Keratinocyte (primary cell): ENCODE results near the gene PRR9. TPM values are rescaled to one million over a fixed set of nuclear protein-coding genes. Genes with fewer than 3 reads are reported as not detected.

Experiments
- DNase-seq: peaks from one replicate; pipeline ENCODE4 v3.0.0-alpha.2; 2011; ENCODE audit warnings: low read depth, missing footprints, low spot score
- FAIRE-seq: peaks from 2 replicates; lab custom pipeline; 2011; peaks lifted over from hg19 to GRCh38; lab: Jason Lieb, UNC
- H2AFZ ChIP-seq: 2 replicates; pipeline ENCODE4 v1.6.0; 2012; ENCODE audit warnings: low read length, control low read depth, inconsistent platforms; ENCODE audit not compliant: control insufficient read depth
- H3K27ac ChIP-seq: 2 replicates; pipeline ENCODE4 v1.5.1; 2011; ENCODE audit warnings: low read length; ENCODE audit not compliant: control insufficient read depth, insufficient read depth
- H3K27me3 ChIP-seq: 3 replicates; pipeline ENCODE4 v1.6.0; 2011; ENCODE audit warnings: low read length; ENCODE audit not compliant: control insufficient read depth, insufficient read depth; ENCODE audit errors: extremely low read depth
- H3K36me3 ChIP-seq, 2 experiments: 2 replicates in 1 of 2; 3 replicates in 1 of 2; pipeline ENCODE4 v1.5.1; 2011; ENCODE audit warnings: low read length in 2 of 2, mild to moderate bottlenecking in 1 of 2; ENCODE audit not compliant: control insufficient read depth in 2 of 2, insufficient read depth in 2 of 2; ENCODE audit errors: extremely low read depth in 1 of 2
- H3K4me1 ChIP-seq: 3 replicates; pipeline ENCODE4 v1.5.1; 2011; ENCODE audit warnings: low read length; ENCODE audit not compliant: control insufficient read depth, insufficient read depth; ENCODE audit errors: extremely low read depth
- H3K4me2 ChIP-seq: 3 replicates; pipeline ENCODE4 v1.6.0; 2011; ENCODE audit warnings: low read depth, low read length; ENCODE audit not compliant: control insufficient read depth, insufficient read depth; ENCODE audit errors: extremely low read depth
- H3K4me3 ChIP-seq, 3 experiments: fragments of 200-600 bp in 1 of 3; sonication (generic) in 1 of 3; 2 replicates in 2 of 3; 3 replicates in 1 of 3; pipeline ENCODE4 v1.5.1; 2011 to 2016; ENCODE audit warnings: low read length in 3 of 3, mild to moderate bottlenecking in 3 of 3, control low read depth in 2 of 3, inconsistent platforms in 1 of 3, low read depth in 1 of 3, mixed read lengths in 1 of 3, mixed run types in 1 of 3, moderate library complexity in 1 of 3; ENCODE audit not compliant: control insufficient read depth in 2 of 3, insufficient read depth in 2 of 3; ENCODE audit errors: extremely low read depth in 1 of 3
- H3K79me2 ChIP-seq: 2 replicates; pipeline ENCODE4 v1.6.0; 2012; ENCODE audit warnings: low read length; ENCODE audit not compliant: control insufficient read depth, insufficient read depth
- H3K9ac ChIP-seq: 3 replicates; pipeline ENCODE4 v1.6.0; 2011; ENCODE audit warnings: low read length; ENCODE audit not compliant: control insufficient read depth, insufficient read depth; ENCODE audit errors: extremely low read depth
- H3K9me1 ChIP-seq: 3 replicates; pipeline ENCODE4 v1.6.0; 2011; ENCODE audit warnings: low read length; ENCODE audit not compliant: control insufficient read depth, insufficient read depth; ENCODE audit errors: extremely low read depth
- H3K9me3 ChIP-seq: 2 replicates; pipeline ENCODE4 v1.5.1; 2012; ENCODE audit warnings: low read depth, low read length; ENCODE audit not compliant: control insufficient read depth
- H4K20me1 ChIP-seq: 3 replicates; pipeline ENCODE4 v1.6.0; 2011; ENCODE audit warnings: low read length; ENCODE audit not compliant: control insufficient read depth, insufficient read depth; ENCODE audit errors: extremely low read depth
- CTCF ChIP-seq, 3 experiments: IDR thresholded peaks in 1 of 3; conservative IDR thresholded peaks in 1 of 3; optimal IDR thresholded peaks in 1 of 3; 2 replicates in 2 of 3; 3 replicates in 1 of 3; pipeline versions ENCODE3 to v1.5.1; 2011; ENCODE audit warnings: low read length in 3 of 3, mild to moderate bottlenecking in 3 of 3, moderate library complexity in 2 of 3, control low read depth in 1 of 3, inconsistent platforms in 1 of 3; ENCODE audit not compliant: insufficient read depth in 2 of 3; ENCODE audit errors: extremely low read depth in 1 of 3
- EZH2 ChIP-seq: IDR thresholded peaks from one replicate; pipeline ENCODE4 v1.6.1; 2012; ENCODE audit warnings: inconsistent platforms, mild to moderate bottlenecking, low read length, moderate library complexity
- dilution Hi-C: fragments of 300-500 bp; cut with MboI; formaldehyde crosslinking; loops from one replicate; pipeline ENCODE4 v1.7.0; 2020; ENCODE audit warnings: low sequenced_read_pairs; ENCODE audit not compliant: extremely low pct_ligation_motif_present
- polyA plus RNA-seq, 5 experiments: library from polyadenylated mRNA; depleted of rRNA in 3 of 5; stranded (reverse) in 3 of 5; stranded (forward) in 1 of 5; unstranded in 1 of 5; fragments of >200 nt; gene quantifications; 1 replicate in 1 of 5; 2 replicates in 3 of 5; 3 replicates in 1 of 5; pipeline versions ENCODE4 v1.2.1 to v1.2.3, GENCODE V29; 2011 to 2012; ENCODE audit warnings: missing spikeins in 2 of 5, low read depth in 1 of 5, low replicate concordance in 1 of 5

PRR9 gene
- polyA plus RNA-seq, 1 donor (not counting 4 experiments of a cell fraction or from before 2014, with no cell fraction given): 2.6 TPM

GRCh38 chr1:153245466-153245865 lies 28.1 kb downstream of the PRR9 start:
- Histone ChIP-seq H3K9ac (no peak overlapping the region), H4K20me1 (no peaks in the 10 kb centered on the region), H3K36me3 (no peaks in the 10 kb centered on the region), H2AFZ (no peak overlapping the region), H3K9me1 (no peaks in the 10 kb centered on the region), H3K27ac (no peak overlapping the region), H3K9me3 (no peaks in the 10 kb centered on the region), H3K27me3 (peaks cover 4% of the 10 kb centered on the region), H3K4me1 (no peaks in the 10 kb centered on the region), H3K4me2 (no peak overlapping the region), H3K4me3 (no peak overlapping the region), H3K79me2 (no peaks in the 10 kb centered on the region)
- dilution Hi-C loops: no loop called here
- FAIRE-seq: no peak
- DNase-seq: no peak
- TF ChIP-seq EZH2 (no peak), CTCF (optimal IDR thresholded peaks at IDR 0.05 in 1 of 3, IDR thresholded peaks at IDR 0.05 in 1 of 3, conservative IDR thresholded peaks at IDR 0.05 in 1 of 3; ENCODE audit: extremely low read depth in 1 of 3, insufficient read depth in 2 of 3, low read length in 3 of 3) (no peak)

- dilution Hi-C loops: no loop called here
- Histone ChIP-seq H4K20me1 (no peaks in the 10 kb centered on the region), H3K9me3 (no peaks in the 10 kb centered on the region), H3K4me3 (no peak overlapping the region), H3K4me1 (no peaks in the 10 kb centered on the region), H3K27ac (no peak overlapping the region), H3K79me2 (no peaks in the 10 kb centered on the region), H3K4me2 (no peak overlapping the region), H3K36me3 (no peaks in the 10 kb centered on the region), H3K9ac (no peak overlapping the region), H3K9me1 (no peaks in the 10 kb centered on the region), H3K27me3 (peaks cover 4% of the 10 kb centered on the region), H2AFZ (no peak overlapping the region)
- FAIRE-seq: no peak
- DNase-seq: no peak
- TF ChIP-seq EZH2 (no peak), CTCF (optimal IDR thresholded peaks at IDR 0.05 in 1 of 3, IDR thresholded peaks at IDR 0.05 in 1 of 3, conservative IDR thresholded peaks at IDR 0.05 in 1 of 3; ENCODE audit: extremely low read depth in 1 of 3, insufficient read depth in 2 of 3, low read length in 3 of 3) (no peak)
These were observed 28.6 kb downstream of the PRR9 start for GRCh38 chr1:153246018-153246417.
